NOMO-1 treated with dmso at 0.1 percent for 144 hours (cell line): Measurements from ENCODE around the gene TTYH1.
"Not testable (repeated sequence)": the region's sequence is repeated elsewhere in the genome, so short reads cannot be mapped to it uniquely, and the experiment has no call there.

ENCODE experiments used
- DNase-seq: peaks from one replicate; lab custom pipeline; 2025; ENCODE audit not compliant: unreplicated experiment; lab: John Stamatoyannopoulos, UW

Gene TTYH1

GRCh38 chr19:54458648-54459281 is 43.5 kb downstream of the TTYH1 start:
- DNase-seq = no peak

GRCh38 chr19:54459282-54460229 is 44.3 kb downstream of the TTYH1 start:
- DNase-seq = no peak

- DNase-seq = no peak
These were observed 45.2 kb downstream of the TTYH1 start for GRCh38 chr19:54460230-54461005.

GRCh38 chr19:54461210-54461609 is 45.9 kb downstream of the TTYH1 start:
- DNase-seq = no peak

- no peak for DNase-seq
These were observed 46.3 kb downstream of the TTYH1 start for GRCh38 chr19:54461613-54462012.

- no peak for DNase-seq
These were observed 46.9 kb downstream of the TTYH1 start for GRCh38 chr19:54462047-54462654.

GRCh38 chr19:54462655-54463530 is 47.6 kb downstream of the TTYH1 start:
- peak; percentile 67 for DNase-seq

- DNase-seq = peak; percentile 91
These were observed 48.3 kb downstream of the TTYH1 start, which contains the start of gene LENG9 for GRCh38 chr19:54463531-54464043. LENG9 (minus strand) TSS chr19:54463778; CDS start chr19:54463526, 252 bp downstream.

GRCh38 chr19:54464044-54464629 is 48.9 kb downstream of the TTYH1 start:
- DNase-seq = peak; percentile 91

GRCh38 chr19:54464630-54465425 is 49.6 kb downstream of the TTYH1 start:
- peak; percentile 92 for DNase-seq

GRCh38 chr19:54465426-54466109 is 50.3 kb downstream of the TTYH1 start:
- no peak for DNase-seq

- DNase-seq = not testable (repeated sequence)
These were observed 50.8 kb downstream of the TTYH1 start for GRCh38 chr19:54466110-54466480.

- no peak for DNase-seq
These were observed 54.3 kb downstream of the TTYH1 start for GRCh38 chr19:54469496-54469934.

GRCh38 chr19:54470276-54470887 is 55.1 kb downstream of the TTYH1 start:
- no peak for DNase-seq

- DNase-seq = no peak
These were observed 55.9 kb downstream of the TTYH1 start for GRCh38 chr19:54470991-54471782.

GRCh38 chr19:54473071-54473891 is 58.0 kb downstream of the TTYH1 start, which contains the start of gene CDC42EP5:
CDC42EP5 (minus strand) TSS chr19:54473296; CDS start chr19:54465547, 7,749 bp downstream.
- no peak for DNase-seq
